Smooth muscle cell (in vitro differentiated cells): ENCODE measurements around the gene TMEM9. TPM values are rescaled to one million over a fixed set of nuclear protein-coding genes. Genes with fewer than 3 reads are reported as not detected.

Experiments used
- DNase-seq: peaks from one replicate; lab custom pipeline; 2025; ENCODE audit not compliant: unreplicated experiment; lab: John Stamatoyannopoulos, UW
- H2AFZ ChIP-seq: fragments of 200-600 bp; sonication (generic); 2 replicates; pipeline ENCODE4 v1.6.0; 2016; ENCODE audit warnings: antibody characterized with exemption, low read depth, mild to moderate bottlenecking
- H3F3A ChIP-seq: fragments of 200-600 bp; sonication (generic); 2 replicates; pipeline ENCODE4 v1.6.0; 2017; ENCODE audit warnings: antibody characterized with exemption, low read depth
- H3K27ac ChIP-seq: fragments of 200-600 bp; sonication (generic); 2 replicates; pipeline ENCODE4 v1.5.1; 2016; ENCODE audit warnings: low read depth, mild to moderate bottlenecking
- H3K27me3 ChIP-seq: fragments of 200-600 bp; sonication (generic); 2 replicates; pipeline ENCODE4 v1.6.1; 2016; ENCODE audit warnings: low read depth, mild to moderate bottlenecking
- H3K36me3 ChIP-seq: fragments of 200-600 bp; sonication (generic); 2 replicates; pipeline ENCODE4 v1.5.1; 2016; ENCODE audit warnings: low read depth
- H3K4me1 ChIP-seq: fragments of 200-600 bp; sonication (generic); 2 replicates; pipeline ENCODE4 v1.5.1; 2016; ENCODE audit warnings: low read depth
- H3K4me2 ChIP-seq: fragments of 200-600 bp; sonication (generic); 2 replicates; pipeline ENCODE4 v1.6.0; 2016; ENCODE audit warnings: mild to moderate bottlenecking
- H3K4me3 ChIP-seq: fragments of 200-600 bp; sonication (generic); 2 replicates; pipeline ENCODE4 v1.5.1; 2016; ENCODE audit warnings: mild to moderate bottlenecking
- H3K79me2 ChIP-seq: fragments of 200-600 bp; sonication (generic); 2 replicates; pipeline ENCODE4 v1.6.0; 2016; ENCODE audit warnings: low read depth, mild to moderate bottlenecking
- H3K9ac ChIP-seq: fragments of 200-600 bp; sonication (generic); 2 replicates; pipeline ENCODE4 v1.6.0; 2016; ENCODE audit warnings: low read depth
- H3K9me3 ChIP-seq: fragments of 200-600 bp; sonication (generic); replicated peaks from 2 replicates; pipeline ENCODE4 v1.5.1; 2016; ENCODE audit warnings: low read depth
- H4K20me1 ChIP-seq: fragments of 200-600 bp; sonication (generic); 2 replicates; pipeline ENCODE4 v1.6.0; 2016; ENCODE audit warnings: low read depth
- WGBS: methylation state at CpG from one replicate; pipeline ENCODE4 v1.1.7; 2016; ENCODE audit warnings: low lambda C conversion rate; 5-methylcytosine and 5-hydroxymethylcytosine counted together
- polyA plus RNA-seq: library from polyadenylated mRNA; unstranded; fragments of >200 nt; fragmentation: Nextera tagmentation; extraction: Ambion mirVana; gene quantifications from 2 replicates; pipeline ENCODE4 v1.2.1, GENCODE V29; 2016
- total RNA-seq: library from RNA; depleted of rRNA; stranded (reverse); fragments of >200 nt; gene quantifications from 2 replicates; pipeline ENCODE4 v1.2.3, GENCODE V29; 2014
- TF ChIP-seq, protein P1 (sequence below): fragments of 200-600 bp; sonication (generic); IDR thresholded peaks from 2 replicates; pipeline ENCODE4 v1.5.1; 2017; ENCODE audit warnings: borderline replicate concordance, mild to moderate bottlenecking, antibody characterized with exemption; ENCODE audit not compliant: insufficient read depth, poor library complexity, severe bottlenecking

TMEM9 gene
- total and polyA plus RNA-seq, 2 experiments from 2014 or later, result 153 to 211 TPM

DNA sequence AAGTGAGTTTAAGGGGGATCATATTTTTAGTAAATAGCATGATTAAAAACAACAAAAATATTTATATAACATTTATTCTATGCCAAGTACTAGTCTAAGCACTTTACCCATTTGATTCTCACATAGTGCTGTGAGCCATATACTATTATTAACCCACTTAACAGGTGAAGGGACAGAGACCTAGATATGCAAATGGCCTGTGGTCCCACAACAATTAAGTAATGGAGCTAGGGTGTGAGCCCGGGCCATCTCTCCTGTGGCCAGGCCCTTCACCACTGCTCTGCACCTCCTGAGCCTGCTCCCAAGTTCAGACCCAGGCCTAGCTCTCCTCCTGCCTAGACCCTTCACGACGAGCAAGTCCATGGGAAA is 27.8 kb downstream of the TMEM9 start:
- TF ChIP-seq, protein P1, sequence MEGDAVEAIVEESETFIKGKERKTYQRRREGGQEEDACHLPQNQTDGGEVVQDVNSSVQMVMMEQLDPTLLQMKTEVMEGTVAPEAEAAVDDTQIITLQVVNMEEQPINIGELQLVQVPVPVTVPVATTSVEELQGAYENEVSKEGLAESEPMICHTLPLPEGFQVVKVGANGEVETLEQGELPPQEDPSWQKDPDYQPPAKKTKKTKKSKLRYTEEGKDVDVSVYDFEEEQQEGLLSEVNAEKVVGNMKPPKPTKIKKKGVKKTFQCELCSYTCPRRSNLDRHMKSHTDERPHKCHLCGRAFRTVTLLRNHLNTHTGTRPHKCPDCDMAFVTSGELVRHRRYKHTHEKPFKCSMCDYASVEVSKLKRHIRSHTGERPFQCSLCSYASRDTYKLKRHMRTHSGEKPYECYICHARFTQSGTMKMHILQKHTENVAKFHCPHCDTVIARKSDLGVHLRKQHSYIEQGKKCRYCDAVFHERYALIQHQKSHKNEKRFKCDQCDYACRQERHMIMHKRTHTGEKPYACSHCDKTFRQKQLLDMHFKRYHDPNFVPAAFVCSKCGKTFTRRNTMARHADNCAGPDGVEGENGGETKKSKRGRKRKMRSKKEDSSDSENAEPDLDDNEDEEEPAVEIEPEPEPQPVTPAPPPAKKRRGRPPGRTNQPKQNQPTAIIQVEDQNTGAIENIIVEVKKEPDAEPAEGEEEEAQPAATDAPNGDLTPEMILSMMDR, result no peak
- Histone ChIP-seq H3K9ac (no peak overlapping the region), H3K27ac (no peak overlapping the region), H3K27me3 (no peaks in the 10 kb centered on the region), H2AFZ (no peak overlapping the region), H3K9me3 (no peaks in the 10 kb centered on the region), H3K79me2 (no peaks in the 10 kb centered on the region), H3K36me3 (no peaks in the 10 kb centered on the region), H3F3A (no peaks in the 10 kb centered on the region), H4K20me1 (no peaks in the 10 kb centered on the region), H3K4me2 (no peak overlapping the region), H3K4me3 (no peak overlapping the region), H3K4me1 (peaks cover 6% of the 10 kb centered on the region)
- WGBS, result 61% methylated on average over 3 of the region's 3 CpGs
- no peak for DNase-seq

- Histone ChIP-seq H3F3A (no peaks in the 10 kb centered on the region), H3K36me3 (no peaks in the 10 kb centered on the region), H3K9ac (no peak overlapping the region), H2AFZ (no peak overlapping the region), H3K4me1 (peaks cover 6% of the 10 kb centered on the region), H3K27ac (no peak overlapping the region), H3K9me3 (no peaks in the 10 kb centered on the region), H4K20me1 (no peaks in the 10 kb centered on the region), H3K4me2 (no peak overlapping the region), H3K27me3 (no peaks in the 10 kb centered on the region), H3K79me2 (no peaks in the 10 kb centered on the region), H3K4me3 (no peak overlapping the region)
- 87% methylated on average over 7 of the region's 7 CpGs for WGBS
- TF ChIP-seq, protein P1, result no peak
- DNase-seq, result no peak
Measured at GRCh38 chr1:201125800-201126199, 28.5 kb downstream of the TMEM9 start.

- no peaks in the 10 kb centered on the region for H3F3A ChIP-seq
- DNase-seq, result no peak
- H4K20me1 ChIP-seq, result no peaks in the 10 kb centered on the region
- no peaks in the 10 kb centered on the region for H3K27me3 ChIP-seq
- H2AFZ ChIP-seq, result no peak overlapping the region
- H3K79me2 ChIP-seq, result no peaks in the 10 kb centered on the region
- H3K9ac ChIP-seq, result no peak overlapping the region
- H3K9me3 ChIP-seq, result no peaks in the 10 kb centered on the region
- no peaks in the 10 kb centered on the region for H3K36me3 ChIP-seq
- H3K4me3 ChIP-seq, result no peak overlapping the region
- H3K4me1 ChIP-seq, result peaks cover 6% of the 10 kb centered on the region
- no peak overlapping the region for H3K27ac ChIP-seq
- H3K4me2 ChIP-seq, result no peak overlapping the region
- 69% methylated on average over 9 of the region's 9 CpGs for WGBS
- TF ChIP-seq, protein P1, result no peak
Measured at GRCh38 chr1:201125019-201125418, 29.3 kb downstream of the TMEM9 start.

DNA sequence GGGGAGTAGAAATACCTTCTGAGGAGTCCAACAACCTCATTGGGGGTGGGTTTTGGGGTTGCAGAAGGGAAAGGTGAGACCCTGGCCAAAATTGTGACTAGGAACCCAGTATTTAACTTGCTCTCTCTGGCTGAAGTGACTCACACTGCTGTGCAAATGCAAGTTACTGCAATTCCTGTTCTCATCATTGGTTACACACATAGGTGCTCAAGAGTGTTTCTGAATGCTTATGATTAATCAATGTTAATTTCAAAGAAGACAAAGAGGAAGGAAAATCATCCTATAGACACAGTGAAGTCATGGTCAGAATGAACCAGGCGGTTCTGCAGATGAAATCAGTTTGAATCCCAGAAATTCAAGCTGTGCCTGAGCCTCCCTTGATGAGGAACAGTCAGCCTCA is 30.4 kb downstream of the TMEM9 start:
- Histone ChIP-seq H3F3A (no peaks in the 10 kb centered on the region), H2AFZ (no peak overlapping the region), H3K4me2 (no peak overlapping the region), H3K36me3 (no peaks in the 10 kb centered on the region), H3K4me3 (no peak overlapping the region), H4K20me1 (no peaks in the 10 kb centered on the region), H3K27ac (no peak overlapping the region), H3K79me2 (no peaks in the 10 kb centered on the region), H3K9me3 (no peaks in the 10 kb centered on the region), H3K9ac (no peak overlapping the region), H3K4me1 (peaks cover 6% of the 10 kb centered on the region), H3K27me3 (no peaks in the 10 kb centered on the region)
- TF ChIP-seq, protein P1, result no peak
- no peak for DNase-seq
- WGBS, result 86% methylated on average over 1 of the region's 1 CpG
